GM12892 (cell line): ENCODE results near the gene TNRC6C.

Experiments
- POLR2AphosphoS5 ChIP-seq: IDR thresholded peaks from 2 replicates; pipeline ENCODE4 v1.6.1; 2011; ENCODE audit warnings: low read depth, low read length, control low read depth
- TAF1 ChIP-seq: IDR thresholded peaks from 2 replicates; pipeline ENCODE4 v1.6.1; 2011; ENCODE audit warnings: low read depth, mild to moderate bottlenecking, control low read depth, low read length, borderline replicate concordance

DNA sequence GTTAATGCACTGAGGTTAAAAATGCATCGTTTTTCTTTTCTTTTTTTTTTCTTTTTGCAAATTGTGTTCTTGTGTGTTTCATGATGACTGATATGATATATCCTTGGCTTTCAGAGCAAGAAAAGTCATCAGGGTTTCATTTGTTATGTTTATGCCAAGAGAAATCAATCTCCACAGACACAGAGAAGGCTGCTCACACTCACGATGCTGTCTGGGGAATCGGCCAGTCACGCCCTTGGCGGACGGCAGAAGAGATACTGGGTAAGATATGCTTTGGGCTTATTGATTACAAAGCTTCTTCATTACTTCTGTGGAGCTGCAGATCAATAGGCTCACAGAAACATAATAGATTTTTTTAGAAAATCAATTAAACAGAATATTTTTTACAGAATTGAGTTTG, 42.2 kb upstream of the TNRC6C start:
- TF ChIP-seq TAF1 = no peak
- TF ChIP-seq POLR2AphosphoS5 = no peak
